ENCODE results near the gene UGT1A5. TPM values are rescaled to one million over a fixed set of nuclear protein-coding genes. Genes with fewer than 3 reads are reported as not detected.

The UGT1A5 gene
- total and polyA plus RNA-seq, 2 of the 13 experiments (the other 11 are each of a cell fraction or from before 2014, with no cell fraction given) = not detected

DNA sequence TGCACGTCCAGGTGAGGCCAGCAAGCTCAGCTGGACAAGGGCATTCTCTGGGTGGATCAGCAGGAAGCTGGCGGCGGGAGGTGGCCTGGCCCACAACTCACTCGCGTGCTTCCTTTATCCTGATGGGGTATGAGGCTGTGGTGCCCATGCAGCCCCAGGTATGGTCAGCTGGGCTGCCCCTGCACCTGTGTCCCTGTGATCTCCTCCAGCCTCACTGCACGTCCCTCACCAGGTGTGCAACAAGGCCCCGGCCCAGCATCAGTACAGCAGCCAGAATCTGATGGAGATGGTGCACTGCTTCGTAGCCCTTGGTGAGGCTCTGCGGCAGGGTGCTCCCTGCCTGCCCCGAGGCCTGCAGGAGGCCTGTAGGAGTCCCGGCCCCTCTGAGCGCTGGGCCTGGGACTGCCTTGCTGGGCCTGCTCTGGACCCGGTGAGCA lies 83.0 kb downstream of the UGT1A5 start:
- no TSS peak for BruUV-seq (replicated peaks)
- H3K27me3 ChIP-seq (ENCODE audit: control insufficient read depth in 1 of 2, insufficient read depth in 2 of 2, low read length in 2 of 2) = peaks cover 5 to 68% of the 10 kb centered on the region in 2 experiments; a peak in 3 of 5 replicates
- H3K4me3 ChIP-seq (replicated peaks in 1 of 3; ENCODE audit: insufficient read depth in 1 of 3, low read depth in 2 of 3, low read length in 3 of 3) = no peak overlapping the region
- peaks cover 14% of the 10 kb centered on the region; the same call in 1 of the 2 replicates for H3K4me1 ChIP-seq (ENCODE audit: insufficient read depth, low read length)
- in situ Hi-C loops (cut with HindIII; ENCODE audit: extremely low pct_ligation_motif_present, low pct_unique_long_range_greater_than_20kb) (no loop called here), intact Hi-C loops (cut with micrococcal nuclease; ENCODE audit: unreplicated experiment) (no loop called here)
- no peaks in the 10 kb centered on the region for H3K79me2 ChIP-seq (ENCODE audit: insufficient read depth, low read length)
- H3K36me3 ChIP-seq (replicated peaks in 1 of 2; ENCODE audit: control insufficient read depth in 1 of 2, insufficient read depth in 2 of 2, low read length in 2 of 2) = no peaks in the 10 kb centered on the region
- H3K9me3 ChIP-seq (ENCODE audit: low read length) = no peaks in the 10 kb centered on the region
- no peak for ATAC-seq
- no peak overlapping the region for H3K9ac ChIP-seq (ENCODE audit: insufficient read depth, low read depth, low read length)
- FAIRE-seq = no peak
- CTCF ChIA-PET (ENCODE audit: low intra/inter-chr PET ratio, low total read pairs) = no interaction called here
- H4K20me1 ChIP-seq (ENCODE audit: insufficient read depth, low read length) = no peaks in the 10 kb centered on the region
- H2AFZ ChIP-seq (ENCODE audit: low read length) = no peak overlapping the region
- TF ChIP-seq, protein P1, sequence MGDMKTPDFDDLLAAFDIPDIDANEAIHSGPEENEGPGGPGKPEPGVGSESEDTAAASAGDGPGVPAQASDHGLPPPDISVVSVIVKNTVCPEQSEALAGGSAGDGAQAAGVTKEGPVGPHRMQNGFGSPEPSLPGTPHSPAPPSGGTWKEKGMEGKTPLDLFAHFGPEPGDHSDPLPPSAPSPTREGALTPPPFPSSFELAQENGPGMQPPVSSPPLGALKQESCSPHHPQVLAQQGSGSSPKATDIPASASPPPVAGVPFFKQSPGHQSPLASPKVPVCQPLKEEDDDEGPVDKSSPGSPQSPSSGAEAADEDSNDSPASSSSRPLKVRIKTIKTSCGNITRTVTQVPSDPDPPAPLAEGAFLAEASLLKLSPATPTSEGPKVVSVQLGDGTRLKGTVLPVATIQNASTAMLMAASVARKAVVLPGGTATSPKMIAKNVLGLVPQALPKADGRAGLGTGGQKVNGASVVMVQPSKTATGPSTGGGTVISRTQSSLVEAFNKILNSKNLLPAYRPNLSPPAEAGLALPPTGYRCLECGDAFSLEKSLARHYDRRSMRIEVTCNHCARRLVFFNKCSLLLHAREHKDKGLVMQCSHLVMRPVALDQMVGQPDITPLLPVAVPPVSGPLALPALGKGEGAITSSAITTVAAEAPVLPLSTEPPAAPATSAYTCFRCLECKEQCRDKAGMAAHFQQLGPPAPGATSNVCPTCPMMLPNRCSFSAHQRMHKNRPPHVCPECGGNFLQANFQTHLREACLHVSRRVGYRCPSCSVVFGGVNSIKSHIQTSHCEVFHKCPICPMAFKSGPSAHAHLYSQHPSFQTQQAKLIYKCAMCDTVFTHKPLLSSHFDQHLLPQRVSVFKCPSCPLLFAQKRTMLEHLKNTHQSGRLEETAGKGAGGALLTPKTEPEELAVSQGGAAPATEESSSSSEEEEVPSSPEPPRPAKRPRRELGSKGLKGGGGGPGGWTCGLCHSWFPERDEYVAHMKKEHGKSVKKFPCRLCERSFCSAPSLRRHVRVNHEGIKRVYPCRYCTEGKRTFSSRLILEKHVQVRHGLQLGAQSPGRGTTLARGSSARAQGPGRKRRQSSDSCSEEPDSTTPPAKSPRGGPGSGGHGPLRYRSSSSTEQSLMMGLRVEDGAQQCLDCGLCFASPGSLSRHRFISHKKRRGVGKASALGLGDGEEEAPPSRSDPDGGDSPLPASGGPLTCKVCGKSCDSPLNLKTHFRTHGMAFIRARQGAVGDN (CRISPR knock-in tag; IDR thresholded peaks at IDR 0.05) = 0 out of 2 replicates have a peak, but pooled peaks have one; percentile 16
- TF ChIP-seq, protein P2, sequence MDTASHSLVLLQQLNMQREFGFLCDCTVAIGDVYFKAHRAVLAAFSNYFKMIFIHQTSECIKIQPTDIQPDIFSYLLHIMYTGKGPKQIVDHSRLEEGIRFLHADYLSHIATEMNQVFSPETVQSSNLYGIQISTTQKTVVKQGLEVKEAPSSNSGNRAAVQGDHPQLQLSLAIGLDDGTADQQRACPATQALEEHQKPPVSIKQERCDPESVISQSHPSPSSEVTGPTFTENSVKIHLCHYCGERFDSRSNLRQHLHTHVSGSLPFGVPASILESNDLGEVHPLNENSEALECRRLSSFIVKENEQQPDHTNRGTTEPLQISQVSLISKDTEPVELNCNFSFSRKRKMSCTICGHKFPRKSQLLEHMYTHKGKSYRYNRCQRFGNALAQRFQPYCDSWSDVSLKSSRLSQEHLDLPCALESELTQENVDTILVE (CRISPR knock-in tag; IDR thresholded peaks at IDR 0.05) = no peak
- POLR2A ChIA-PET = no interaction called here
- 71% methylated on average over 5 of the region's 13 CpGs for WGBS (ENCODE audit: low lambda C conversion rate)
- H3K4me2 ChIP-seq (ENCODE audit: low read depth, low read length) = no peak overlapping the region
- no peak for DNase-seq (ENCODE audit: low spot score)
- no peak overlapping the region for H3K27ac ChIP-seq (ENCODE audit: extremely low read length, insufficient read depth, low read length)

All from HepG2 (cell line).